WTC11 (cell line): ENCODE results near the gene TMEM158. TPM values are rescaled to one million over a fixed set of nuclear protein-coding genes. Genes with fewer than 3 reads are reported as not detected.

Experiments used
- ATAC-seq: fragments of 200-7000 bp; cut with Tn5 transposase; 2 replicates; pipeline ENCODE4 v1.10.0; 2021; ENCODE audit warnings: mild to moderate bottlenecking, moderate library complexity
- CTCF ChIA-PET: fragments of 300-600 bp; sonication (Branson Sonifier 250); formaldehyde crosslinking; loops from one replicate; lab custom pipeline; 2021; ENCODE audit warnings: antibody characterized with exemption; lab: Charles Lee
- POLR2A ChIA-PET: fragments of 350-600 bp; sonication (Branson Sonifier 250); formaldehyde crosslinking; loops from one replicate; lab custom pipeline; 2021; ENCODE audit warnings: antibody characterized with exemption; lab: Charles Lee
- DNase-seq: peaks from one replicate; pipeline ENCODE4 v3.0.0; 2021; ENCODE audit warnings: low spot score
- H3K27ac Mint-ChIP-seq: 2 replicates; pipeline ENCODE4 v1.8.0; 2021; ENCODE audit warnings: mixed read lengths
- H3K27me3 Mint-ChIP-seq: 2 replicates; pipeline ENCODE4 v1.8.0; 2021; ENCODE audit warnings: low read depth, mild to moderate bottlenecking, moderate library complexity, mixed read lengths
- H3K36me3 Mint-ChIP-seq: 2 replicates; pipeline ENCODE4 v1.8.0; 2021; ENCODE audit warnings: mixed read lengths
- H3K4me1 Mint-ChIP-seq: 2 replicates; pipeline ENCODE4 v1.8.0; 2022; ENCODE audit warnings: mixed read lengths
- H3K4me3 Mint-ChIP-seq: 2 replicates; pipeline ENCODE4 v1.8.0; 2021; ENCODE audit warnings: mild to moderate bottlenecking, moderate library complexity, mixed read lengths
- H3K9me3 Mint-ChIP-seq: 2 replicates; pipeline ENCODE4 v1.8.0; 2021; ENCODE audit warnings: mixed read lengths
- GTF2I ChIP-seq: fragments of 250-450 bp; sonication (Bioruptor Pico); conservative IDR thresholded peaks from 2 replicates; pipeline ENCODE4 v1.4.0; 2021; ENCODE audit warnings: mild to moderate bottlenecking
- IRF2 ChIP-seq: sonication (generic); formaldehyde crosslinking; IDR thresholded peaks from 2 replicates; pipeline ENCODE4 v1.8.0; 2022; ENCODE audit warnings: low read depth, missing genetic modification reagents, borderline replicate concordance
- KAT7 ChIP-seq: sonication (generic); formaldehyde crosslinking; IDR thresholded peaks from 2 replicates; pipeline ENCODE4 v1.8.1; 2023; ENCODE audit warnings: missing genetic modification reagents, mild to moderate bottlenecking, borderline replicate concordance
- NFYB ChIP-seq: sonication (generic); formaldehyde crosslinking; conservative IDR thresholded peaks from 2 replicates; pipeline ENCODE4 v1.8.0; 2022; ENCODE audit warnings: low read depth, missing genetic modification reagents
- NR2C2 ChIP-seq: sonication (generic); formaldehyde crosslinking; IDR thresholded peaks from 2 replicates; pipeline ENCODE4 v1.8.0; 2022; ENCODE audit warnings: mild to moderate bottlenecking, missing genetic modification reagents
- NR3C1 ChIP-seq: sonication (generic); formaldehyde crosslinking; conservative IDR thresholded peaks from 2 replicates; pipeline ENCODE4 v1.8.1; 2023; ENCODE audit warnings: low read depth, mild to moderate bottlenecking, missing genetic modification reagents
- TP53 ChIP-seq: sonication (generic); formaldehyde crosslinking; IDR thresholded peaks from 2 replicates; pipeline ENCODE4 v1.8.1; 2023; ENCODE audit warnings: mild to moderate bottlenecking, missing genetic modification reagents
- ZNF138 ChIP-seq: sonication (generic); formaldehyde crosslinking; conservative IDR thresholded peaks from 2 replicates; pipeline ENCODE4 v1.8.1; 2022; ENCODE audit warnings: mild to moderate bottlenecking, moderate library complexity, missing genetic modification reagents
- ZNF232 ChIP-seq: sonication (generic); formaldehyde crosslinking; IDR thresholded peaks from 2 replicates; pipeline ENCODE4 v1.8.0; 2022; ENCODE audit warnings: mild to moderate bottlenecking, missing genetic modification reagents
- total RNA-seq: library from RNA; stranded (reverse); gene quantifications from 3 replicates; pipeline ENCODE4 v1.2.3, GENCODE V29; 2021
- TF ChIP-seq, protein P1 (sequence below): sonication (generic); formaldehyde crosslinking; IDR thresholded peaks from 2 replicates; pipeline ENCODE4 v1.8.0; 2022; ENCODE audit warnings: mild to moderate bottlenecking, missing genetic modification reagents
- TF ChIP-seq, protein P2 (sequence below): fragments of 250-450 bp; sonication (Bioruptor Pico); conservative IDR thresholded peaks from 2 replicates; pipeline ENCODE4 v1.9.0; 2021; ENCODE audit warnings: mild to moderate bottlenecking
- TF ChIP-seq, protein P3 (sequence below): sonication (generic); formaldehyde crosslinking; IDR thresholded peaks from 2 replicates; pipeline ENCODE4 v1.8.0; 2022; ENCODE audit warnings: missing genetic modification reagents
- TF ChIP-seq, protein P4 (sequence below): sonication (generic); formaldehyde crosslinking; IDR thresholded peaks from 2 replicates; pipeline ENCODE4 v1.8.1; 2022; ENCODE audit warnings: mild to moderate bottlenecking, moderate library complexity, missing genetic modification reagents
- TF ChIP-seq, protein P5 (sequence below): fragments of 250-450 bp; sonication (Bioruptor Pico); IDR thresholded peaks from 2 replicates; pipeline ENCODE4 v1.8.0; 2021; ENCODE audit warnings: mild to moderate bottlenecking
- TF ChIP-seq, protein P6 (sequence below): sonication (generic); formaldehyde crosslinking; IDR thresholded peaks from 2 replicates; pipeline ENCODE4 v1.8.0; 2022; ENCODE audit warnings: mild to moderate bottlenecking, missing genetic modification reagents
- TF ChIP-seq, protein P7 (sequence below): fragments of 250-450 bp; sonication (Bioruptor Pico); IDR thresholded peaks from 2 replicates; pipeline ENCODE4 v1.9.0; 2021; ENCODE audit warnings: moderate library complexity, mild to moderate bottlenecking, inconsistent platforms, borderline replicate concordance
- TF ChIP-seq, protein P8 (sequence below): sonication (generic); formaldehyde crosslinking; IDR thresholded peaks from 2 replicates; pipeline ENCODE4 v1.8.1; 2023; ENCODE audit warnings: mild to moderate bottlenecking, moderate library complexity, missing genetic modification reagents

TMEM158 gene
- total RNA-seq, 1 experiment from 2014 or later, result 17.9 TPM

DNA sequence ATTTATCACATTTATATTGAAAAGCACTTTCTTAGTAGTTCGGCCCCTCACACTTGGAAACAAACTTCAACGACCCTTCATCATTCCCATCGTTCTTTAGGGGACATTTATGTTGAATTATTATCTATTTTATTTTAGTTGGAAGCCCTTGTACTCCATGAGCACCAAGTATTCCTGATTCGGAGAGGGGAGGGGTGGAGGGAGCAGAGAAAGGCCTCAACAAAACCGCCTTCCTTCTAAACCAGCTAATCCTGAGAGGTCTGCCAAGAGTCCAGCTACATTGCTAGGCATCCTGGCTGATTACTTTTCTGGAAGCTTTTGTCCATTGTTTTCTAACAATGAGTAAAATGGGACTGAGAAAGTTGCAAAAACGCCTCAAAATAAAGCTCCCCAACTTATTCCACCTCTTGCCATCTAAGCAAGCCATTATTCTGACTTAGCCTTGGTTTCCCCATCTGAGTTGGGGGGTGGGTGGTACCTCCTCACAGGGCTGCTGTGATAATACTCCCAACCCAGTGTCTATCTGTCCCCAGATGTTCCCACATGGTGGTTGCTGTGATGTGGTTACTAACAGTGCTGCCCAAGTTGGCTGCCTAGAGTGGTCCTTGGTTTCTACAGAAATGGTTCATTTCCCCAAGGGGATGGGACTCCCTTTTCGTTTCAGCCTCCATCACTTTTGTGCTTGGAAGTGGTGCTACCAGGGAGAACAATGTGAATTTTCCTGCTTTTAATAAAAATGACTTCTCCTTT is 1.2 kb upstream of the TMEM158 start:
- DNase-seq (no peak), ATAC-seq (no peak)
- H3K4me3 Mint-ChIP-seq, result peak overlapping the region; percentile 68
- ChIA-PET POLR2A (no interaction called here), CTCF (interaction anchor here (0.7 to 7.3 kb wide), 9 partner anchors 46 to 282 kb away, joined by 3 to 80 read pairs (median 3); no protein-coding TSS in a partner anchor)
- H3K36me3 Mint-ChIP-seq, result no peaks in the 10 kb centered on the region
- peaks cover 33% of the 10 kb centered on the region for H3K27me3 Mint-ChIP-seq
- no peak for TF ChIP-seq NFYB (CRISPR knock-in tag)
- TF ChIP-seq, protein P1, sequence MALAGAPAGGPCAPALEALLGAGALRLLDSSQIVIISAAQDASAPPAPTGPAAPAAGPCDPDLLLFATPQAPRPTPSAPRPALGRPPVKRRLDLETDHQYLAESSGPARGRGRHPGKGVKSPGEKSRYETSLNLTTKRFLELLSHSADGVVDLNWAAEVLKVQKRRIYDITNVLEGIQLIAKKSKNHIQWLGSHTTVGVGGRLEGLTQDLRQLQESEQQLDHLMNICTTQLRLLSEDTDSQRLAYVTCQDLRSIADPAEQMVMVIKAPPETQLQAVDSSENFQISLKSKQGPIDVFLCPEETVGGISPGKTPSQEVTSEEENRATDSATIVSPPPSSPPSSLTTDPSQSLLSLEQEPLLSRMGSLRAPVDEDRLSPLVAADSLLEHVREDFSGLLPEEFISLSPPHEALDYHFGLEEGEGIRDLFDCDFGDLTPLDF (CRISPR knock-in tag), result no peak
- TF ChIP-seq, protein P2, sequence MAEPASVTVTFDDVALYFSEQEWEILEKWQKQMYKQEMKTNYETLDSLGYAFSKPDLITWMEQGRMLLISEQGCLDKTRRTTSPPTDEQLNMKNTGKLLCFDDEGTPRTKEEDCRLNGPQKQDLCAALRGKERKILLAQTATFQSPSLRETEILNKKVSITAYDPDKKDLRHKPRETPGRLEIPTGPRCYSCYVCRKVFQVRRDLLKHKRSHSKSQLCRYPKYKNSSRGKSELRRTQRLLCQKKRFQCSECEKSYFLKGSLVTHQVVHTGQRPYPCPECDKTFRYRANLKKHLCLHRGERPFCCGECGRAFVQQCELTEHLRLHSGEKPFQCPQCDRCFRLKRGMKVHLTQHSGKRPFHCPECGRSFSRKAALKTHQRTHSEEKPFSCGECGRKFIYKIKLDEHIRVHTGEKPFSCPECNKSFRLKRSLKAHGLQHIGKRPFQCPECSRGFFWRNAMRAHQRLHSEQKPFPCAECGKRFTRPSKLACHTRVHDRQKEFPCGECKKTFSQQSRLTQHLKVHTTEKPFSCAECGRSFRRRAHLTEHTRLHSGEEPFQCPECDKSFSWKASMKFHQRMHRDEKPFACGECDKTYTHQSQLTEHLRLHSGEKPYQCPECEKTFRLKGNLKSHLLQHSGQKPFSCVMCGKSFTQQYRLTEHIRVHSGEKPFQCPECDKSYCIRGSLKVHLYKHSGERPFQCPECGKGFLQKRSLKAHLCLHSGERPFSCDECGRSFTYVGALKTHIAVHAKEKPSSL (CRISPR knock-in tag), result no peak
- no peak for TF ChIP-seq GTF2I
- TF ChIP-seq KAT7, result no peak
- no peak for TF ChIP-seq ZNF138
- no peak for TF ChIP-seq NR2C2 (CRISPR knock-in tag)
- TF ChIP-seq ZNF232 (CRISPR knock-in tag), result no peak
- TF ChIP-seq IRF2 (CRISPR knock-in tag), result no peak
- TF ChIP-seq, protein P3, sequence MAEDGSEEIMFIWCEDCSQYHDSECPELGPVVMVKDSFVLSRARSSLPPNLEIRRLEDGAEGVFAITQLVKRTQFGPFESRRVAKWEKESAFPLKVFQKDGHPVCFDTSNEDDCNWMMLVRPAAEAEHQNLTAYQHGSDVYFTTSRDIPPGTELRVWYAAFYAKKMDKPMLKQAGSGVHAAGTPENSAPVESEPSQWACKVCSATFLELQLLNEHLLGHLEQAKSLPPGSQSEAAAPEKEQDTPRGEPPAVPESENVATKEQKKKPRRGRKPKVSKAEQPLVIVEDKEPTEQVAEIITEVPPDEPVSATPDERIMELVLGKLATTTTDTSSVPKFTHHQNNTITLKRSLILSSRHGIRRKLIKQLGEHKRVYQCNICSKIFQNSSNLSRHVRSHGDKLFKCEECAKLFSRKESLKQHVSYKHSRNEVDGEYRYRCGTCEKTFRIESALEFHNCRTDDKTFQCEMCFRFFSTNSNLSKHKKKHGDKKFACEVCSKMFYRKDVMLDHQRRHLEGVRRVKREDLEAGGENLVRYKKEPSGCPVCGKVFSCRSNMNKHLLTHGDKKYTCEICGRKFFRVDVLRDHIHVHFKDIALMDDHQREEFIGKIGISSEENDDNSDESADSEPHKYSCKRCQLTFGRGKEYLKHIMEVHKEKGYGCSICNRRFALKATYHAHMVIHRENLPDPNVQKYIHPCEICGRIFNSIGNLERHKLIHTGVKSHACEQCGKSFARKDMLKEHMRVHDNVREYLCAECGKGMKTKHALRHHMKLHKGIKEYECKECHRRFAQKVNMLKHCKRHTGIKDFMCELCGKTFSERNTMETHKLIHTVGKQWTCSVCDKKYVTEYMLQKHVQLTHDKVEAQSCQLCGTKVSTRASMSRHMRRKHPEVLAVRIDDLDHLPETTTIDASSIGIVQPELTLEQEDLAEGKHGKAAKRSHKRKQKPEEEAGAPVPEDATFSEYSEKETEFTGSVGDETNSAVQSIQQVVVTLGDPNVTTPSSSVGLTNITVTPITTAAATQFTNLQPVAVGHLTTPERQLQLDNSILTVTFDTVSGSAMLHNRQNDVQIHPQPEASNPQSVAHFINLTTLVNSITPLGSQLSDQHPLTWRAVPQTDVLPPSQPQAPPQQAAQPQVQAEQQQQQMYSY (CRISPR knock-in tag), result no peak
- TF ChIP-seq, protein P4, sequence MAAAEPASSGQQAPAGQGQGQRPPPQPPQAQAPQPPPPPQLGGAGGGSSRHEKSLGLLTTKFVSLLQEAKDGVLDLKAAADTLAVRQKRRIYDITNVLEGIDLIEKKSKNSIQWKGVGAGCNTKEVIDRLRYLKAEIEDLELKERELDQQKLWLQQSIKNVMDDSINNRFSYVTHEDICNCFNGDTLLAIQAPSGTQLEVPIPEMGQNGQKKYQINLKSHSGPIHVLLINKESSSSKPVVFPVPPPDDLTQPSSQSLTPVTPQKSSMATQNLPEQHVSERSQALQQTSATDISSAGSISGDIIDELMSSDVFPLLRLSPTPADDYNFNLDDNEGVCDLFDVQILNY (CRISPR knock-in tag), result no peak
- TF ChIP-seq, protein P5, sequence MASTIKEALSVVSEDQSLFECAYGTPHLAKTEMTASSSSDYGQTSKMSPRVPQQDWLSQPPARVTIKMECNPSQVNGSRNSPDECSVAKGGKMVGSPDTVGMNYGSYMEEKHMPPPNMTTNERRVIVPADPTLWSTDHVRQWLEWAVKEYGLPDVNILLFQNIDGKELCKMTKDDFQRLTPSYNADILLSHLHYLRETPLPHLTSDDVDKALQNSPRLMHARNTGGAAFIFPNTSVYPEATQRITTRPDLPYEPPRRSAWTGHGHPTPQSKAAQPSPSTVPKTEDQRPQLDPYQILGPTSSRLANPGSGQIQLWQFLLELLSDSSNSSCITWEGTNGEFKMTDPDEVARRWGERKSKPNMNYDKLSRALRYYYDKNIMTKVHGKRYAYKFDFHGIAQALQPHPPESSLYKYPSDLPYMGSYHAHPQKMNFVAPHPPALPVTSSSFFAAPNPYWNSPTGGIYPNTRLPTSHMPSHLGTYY (CRISPR knock-in tag), result no peak
- TF ChIP-seq TP53 (CRISPR knock-in tag), result no peak
- TF ChIP-seq NR3C1 (CRISPR knock-in tag), result no peak
- TF ChIP-seq, protein P6, sequence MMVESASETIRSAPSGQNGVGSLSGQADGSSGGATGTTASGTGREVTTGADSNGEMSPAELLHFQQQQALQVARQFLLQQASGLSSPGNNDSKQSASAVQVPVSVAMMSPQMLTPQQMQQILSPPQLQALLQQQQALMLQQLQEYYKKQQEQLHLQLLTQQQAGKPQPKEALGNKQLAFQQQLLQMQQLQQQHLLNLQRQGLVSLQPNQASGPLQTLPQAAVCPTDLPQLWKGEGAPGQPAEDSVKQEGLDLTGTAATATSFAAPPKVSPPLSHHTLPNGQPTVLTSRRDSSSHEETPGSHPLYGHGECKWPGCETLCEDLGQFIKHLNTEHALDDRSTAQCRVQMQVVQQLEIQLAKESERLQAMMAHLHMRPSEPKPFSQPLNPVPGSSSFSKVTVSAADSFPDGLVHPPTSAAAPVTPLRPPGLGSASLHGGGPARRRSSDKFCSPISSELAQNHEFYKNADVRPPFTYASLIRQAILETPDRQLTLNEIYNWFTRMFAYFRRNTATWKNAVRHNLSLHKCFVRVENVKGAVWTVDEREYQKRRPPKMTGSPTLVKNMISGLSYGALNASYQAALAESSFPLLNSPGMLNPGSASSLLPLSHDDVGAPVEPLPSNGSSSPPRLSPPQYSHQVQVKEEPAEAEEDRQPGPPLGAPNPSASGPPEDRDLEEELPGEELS (CRISPR knock-in tag), result no peak
- TF ChIP-seq, protein P7, sequence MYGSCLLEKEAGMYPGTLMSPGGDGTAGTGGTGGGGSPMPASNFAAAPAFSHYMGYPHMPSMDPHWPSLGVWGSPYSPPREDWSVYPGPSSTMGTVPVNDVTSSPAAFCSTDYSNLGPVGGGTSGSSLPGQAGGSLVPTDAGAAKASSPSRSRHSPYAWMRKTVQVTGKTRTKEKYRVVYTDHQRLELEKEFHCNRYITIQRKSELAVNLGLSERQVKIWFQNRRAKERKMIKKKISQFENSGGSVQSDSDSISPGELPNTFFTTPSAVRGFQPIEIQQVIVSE (CRISPR knock-in tag), result no peak
- TF ChIP-seq, protein P8, sequence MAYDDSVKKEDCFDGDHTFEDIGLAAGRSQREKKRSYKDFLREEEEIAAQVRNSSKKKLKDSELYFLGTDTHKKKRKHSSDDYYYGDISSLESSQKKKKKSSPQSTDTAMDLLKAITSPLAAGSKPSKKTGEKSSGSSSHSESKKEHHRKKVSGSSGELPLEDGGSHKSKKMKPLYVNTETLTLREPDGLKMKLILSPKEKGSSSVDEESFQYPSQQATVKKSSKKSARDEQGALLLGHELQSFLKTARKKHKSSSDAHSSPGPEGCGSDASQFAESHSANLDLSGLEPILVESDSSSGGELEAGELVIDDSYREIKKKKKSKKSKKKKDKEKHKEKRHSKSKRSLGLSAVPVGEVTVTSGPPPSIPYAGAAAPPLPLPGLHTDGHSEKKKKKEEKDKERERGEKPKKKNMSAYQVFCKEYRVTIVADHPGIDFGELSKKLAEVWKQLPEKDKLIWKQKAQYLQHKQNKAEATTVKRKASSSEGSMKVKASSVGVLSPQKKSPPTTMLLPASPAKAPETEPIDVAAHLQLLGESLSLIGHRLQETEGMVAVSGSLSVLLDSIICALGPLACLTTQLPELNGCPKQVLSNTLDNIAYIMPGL (CRISPR knock-in tag), result no peak
- H3K27ac Mint-ChIP-seq, result no peak overlapping the region
- peaks cover 30% of the 10 kb centered on the region for H3K4me1 Mint-ChIP-seq
- H3K9me3 Mint-ChIP-seq, result no peaks in the 10 kb centered on the region
